ENCODE data around the gene CDH6. TPM values are rescaled to one million over a fixed set of nuclear protein-coding genes. Genes with fewer than 3 reads are reported as not detected.

Gene CDH6
- total and polyA plus RNA-seq, 8 donors, result 0.29 to 9.2 (median 0.31) TPM; not detected in 2

- Histone ChIP-seq H3K36me3 (no peaks in the 10 kb centered on the region), H3K27me3 (no peaks in the 10 kb centered on the region), H3K9me3 (no peaks in the 10 kb centered on the region), H3K27ac (no peak overlapping the region), H3K4me1 (no peaks in the 10 kb centered on the region), H3K4me3 (no peak overlapping the region)
- no peak for TF ChIP-seq POLR2AphosphoS5 (IDR thresholded peaks at IDR 0.05)
- TF ChIP-seq EP300 (IDR thresholded peaks at IDR 0.05), result no peak
- no peak for TF ChIP-seq CTCF (IDR thresholded peaks at IDR 0.05)
- no peak for TF ChIP-seq POLR2A (IDR thresholded peaks at IDR 0.05)
- no peak for DNase-seq
- intact Hi-C loops (cut with DNase I; ENCODE audit: low total_unique reads), result no loop called here
- WGBS, 5 donors, result 70 to 78% (median 72%) methylated on average over 3 of the region's 3 CpGs
Observed at GRCh38 chr5:31289429-31289828, 95.9 kb downstream of the CDH6 start.

GRCh38 chr5:31291323-31291854, 97.9 kb downstream of the CDH6 start:
- TF ChIP-seq POLR2AphosphoS5 (IDR thresholded peaks at IDR 0.05) (no peak), CTCF (IDR thresholded peaks at IDR 0.05) (no peak), POLR2A (IDR thresholded peaks at IDR 0.05) (no peak), EP300 (IDR thresholded peaks at IDR 0.05) (no peak)
- H3K27me3 ChIP-seq, result no peaks in the 10 kb centered on the region
- no peaks in the 10 kb centered on the region for H3K4me1 ChIP-seq
- intact Hi-C loops (cut with DNase I; ENCODE audit: low total_unique reads), result no loop called here
- no peaks in the 10 kb centered on the region for H3K36me3 ChIP-seq
- no peak overlapping the region for H3K4me3 ChIP-seq
- H3K9me3 ChIP-seq, result no peaks in the 10 kb centered on the region
- no peak for DNase-seq
- H3K27ac ChIP-seq, result no peak overlapping the region
- 75 to 80% (median 76%) methylated on average over 7 of the region's 7 CpGs for WGBS, 5 donors

- Histone ChIP-seq H3K36me3 (no peaks in the 10 kb centered on the region), H3K9me3 (no peaks in the 10 kb centered on the region), H3K4me1 (no peaks in the 10 kb centered on the region), H3K27ac (no peak overlapping the region), H3K27me3 (no peaks in the 10 kb centered on the region), H3K4me3 (no peak overlapping the region)
- TF ChIP-seq POLR2AphosphoS5 (IDR thresholded peaks at IDR 0.05) (no peak), POLR2A (IDR thresholded peaks at IDR 0.05) (no peak), EP300 (IDR thresholded peaks at IDR 0.05) (no peak), CTCF (IDR thresholded peaks at IDR 0.05) (no peak)
- WGBS, 5 donors, result 63 to 88% (median 85%) methylated on average over 1 of the region's 1 CpG
- intact Hi-C loops (cut with DNase I; ENCODE audit: low total_unique reads), result no loop called here
- no peak for DNase-seq
Observed at GRCh38 chr5:31300501-31300900, 107.0 kb downstream of the CDH6 start.

GRCh38 chr5:31301833-31302232, 108.3 kb downstream of the CDH6 start:
- 66 to 90% (median 79%) methylated on average over 5 of the region's 5 CpGs for WGBS, 5 donors
- no peak for DNase-seq
- no peaks in the 10 kb centered on the region for H3K36me3 ChIP-seq
- TF ChIP-seq EP300 (IDR thresholded peaks at IDR 0.05) (no peak), POLR2A (IDR thresholded peaks at IDR 0.05) (no peak), POLR2AphosphoS5 (IDR thresholded peaks at IDR 0.05) (no peak), CTCF (IDR thresholded peaks at IDR 0.05) (no peak)
- H3K4me3 ChIP-seq, result no peak overlapping the region
- H3K27me3 ChIP-seq, result no peaks in the 10 kb centered on the region
- no peak overlapping the region for H3K27ac ChIP-seq
- intact Hi-C loops (cut with DNase I; ENCODE audit: low total_unique reads), result no loop called here
- no peaks in the 10 kb centered on the region for H3K9me3 ChIP-seq
- H3K4me1 ChIP-seq, result no peaks in the 10 kb centered on the region
